Erythroblast (primary cell): ENCODE data around the gene AP4B1.

Experiments
- GATA1 ChIP-seq: IDR thresholded peaks from 2 replicates; pipeline ENCODE4 v1.6.1; 2011; ENCODE audit warnings: low read depth, mild to moderate bottlenecking, control low read depth, low read length, moderate library complexity
- POLR2A ChIP-seq: IDR thresholded peaks from 2 replicates; pipeline ENCODE4 v1.6.1; 2011; ENCODE audit warnings: mild to moderate bottlenecking, low read length

- no peak for TF ChIP-seq POLR2A
- no peak for TF ChIP-seq GATA1
Measured at GRCh38 chr1:113947388-113948107, 42.9 kb upstream of the AP4B1 start.
